ENCODE results near the gene SYPL1. TPM values are rescaled to one million over a fixed set of nuclear protein-coding genes. Genes with fewer than 3 reads are reported as not detected.

The SYPL1 gene
- polyA plus RNA-seq, 1 of the 3 experiments (the other 2 are of a cell fraction), result 72.4 TPM

- Histone ChIP-seq H3F3A (replicated peaks; ENCODE audit: insufficient read depth) (no peaks in the 10 kb centered on the region), H3K4me2 (no peak overlapping the region), H3K9me2 (no peaks in the 10 kb centered on the region), H3K4me1 (ENCODE audit: control insufficient read depth in 1 of 2, insufficient read depth in 2 of 2, low read depth in 1 of 2, low read length in 1 of 2) (peaks cover 4 to 43% of the 10 kb centered on the region in 2 experiments; a peak in 2 of 4 replicates), H3K9ac (no peak overlapping the region), H3K27me3 (ENCODE audit: insufficient read depth) (no peaks in the 10 kb centered on the region), H3K4me3 (ENCODE audit: low read depth in 2 of 2, low read length in 1 of 2) (no peak overlapping the region), H2AFZ (ENCODE audit: low read depth) (no peak overlapping the region), H3K36me3 (replicated peaks in 1 of 2; ENCODE audit: control insufficient read depth in 1 of 2, insufficient read depth in 2 of 2, low read length in 1 of 2) (no peaks in the 10 kb centered on the region), H3K9me3 (no peaks in the 10 kb centered on the region), H3K27ac (ENCODE audit: low read depth in 2 of 2, low read length in 1 of 2) (peak overlapping the region in 1 of 2 experiments; percentile 96; a peak in 2 of 4 replicates), H4K20me1 (ENCODE audit: insufficient read depth) (no peaks in the 10 kb centered on the region), H3K79me2 (ENCODE audit: insufficient read depth) (no peaks in the 10 kb centered on the region)
- CTCF ChIA-PET, result interaction anchor here (0.8 to 14.1 kb wide), 13 partner anchors 8 to 407 kb away, joined by 3 to 593 read pairs (median 14); partner anchors contain the start of gene SYPL1
- POLR2A ChIA-PET, result interaction anchor here (1.0 to 2.1 kb wide), 6 partner anchors 13 to 510 kb away, joined by 4 to 26 read pairs (median 8); partner anchors contain the start of gene SYPL1
- DNase-seq, result peak; percentile 86
- WGBS (ENCODE audit: low lambda C conversion rate), result 87% methylated on average over 3 of the region's 3 CpGs
- TF ChIP-seq RCOR1 (IDR thresholded peaks at IDR 0.05; ENCODE audit: low read length), result peak; percentile 90
- TF ChIP-seq NRF1 (IDR thresholded peaks at IDR 0.05; ENCODE audit: low read depth, low read length), result no peak
- peak; percentile 97 for TF ChIP-seq FOXJ3 (CRISPR knock-in tag; IDR thresholded peaks at IDR 0.05)
- TF ChIP-seq EZH2phosphoT487 (IDR thresholded peaks at IDR 0.05; ENCODE audit: borderline replicate concordance, low read depth), result no peak
- peak; percentile 41; the same call in 1 of the 2 replicates for TF ChIP-seq TCF12 (IDR thresholded peaks at IDR 0.05)
- TF ChIP-seq GATA2 (CRISPR knock-in tag; IDR thresholded peaks at IDR 0.05), result peak; percentile 100
- TF ChIP-seq RXRA (IDR thresholded peaks at IDR 0.05; ENCODE audit: borderline replicate concordance, low read depth), result no peak
- TF ChIP-seq, protein P1, sequence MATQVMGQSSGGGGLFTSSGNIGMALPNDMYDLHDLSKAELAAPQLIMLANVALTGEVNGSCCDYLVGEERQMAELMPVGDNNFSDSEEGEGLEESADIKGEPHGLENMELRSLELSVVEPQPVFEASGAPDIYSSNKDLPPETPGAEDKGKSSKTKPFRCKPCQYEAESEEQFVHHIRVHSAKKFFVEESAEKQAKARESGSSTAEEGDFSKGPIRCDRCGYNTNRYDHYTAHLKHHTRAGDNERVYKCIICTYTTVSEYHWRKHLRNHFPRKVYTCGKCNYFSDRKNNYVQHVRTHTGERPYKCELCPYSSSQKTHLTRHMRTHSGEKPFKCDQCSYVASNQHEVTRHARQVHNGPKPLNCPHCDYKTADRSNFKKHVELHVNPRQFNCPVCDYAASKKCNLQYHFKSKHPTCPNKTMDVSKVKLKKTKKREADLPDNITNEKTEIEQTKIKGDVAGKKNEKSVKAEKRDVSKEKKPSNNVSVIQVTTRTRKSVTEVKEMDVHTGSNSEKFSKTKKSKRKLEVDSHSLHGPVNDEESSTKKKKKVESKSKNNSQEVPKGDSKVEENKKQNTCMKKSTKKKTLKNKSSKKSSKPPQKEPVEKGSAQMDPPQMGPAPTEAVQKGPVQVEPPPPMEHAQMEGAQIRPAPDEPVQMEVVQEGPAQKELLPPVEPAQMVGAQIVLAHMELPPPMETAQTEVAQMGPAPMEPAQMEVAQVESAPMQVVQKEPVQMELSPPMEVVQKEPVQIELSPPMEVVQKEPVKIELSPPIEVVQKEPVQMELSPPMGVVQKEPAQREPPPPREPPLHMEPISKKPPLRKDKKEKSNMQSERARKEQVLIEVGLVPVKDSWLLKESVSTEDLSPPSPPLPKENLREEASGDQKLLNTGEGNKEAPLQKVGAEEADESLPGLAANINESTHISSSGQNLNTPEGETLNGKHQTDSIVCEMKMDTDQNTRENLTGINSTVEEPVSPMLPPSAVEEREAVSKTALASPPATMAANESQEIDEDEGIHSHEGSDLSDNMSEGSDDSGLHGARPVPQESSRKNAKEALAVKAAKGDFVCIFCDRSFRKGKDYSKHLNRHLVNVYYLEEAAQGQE (IDR thresholded peaks at IDR 0.05; ENCODE audit: low read depth, low read length), result no peak
- no peak for TF ChIP-seq TEAD4 (IDR thresholded peaks at IDR 0.05; ENCODE audit: borderline replicate concordance, insufficient read depth)
- no peak for TF ChIP-seq YY1 (IDR thresholded peaks at IDR 0.05; ENCODE audit: low read depth)
- peak; percentile 84 for TF ChIP-seq CHD2 (IDR thresholded peaks at IDR 0.05; ENCODE audit: low read length, partially characterized antibody)
- no peak for TF ChIP-seq RFX5 (IDR thresholded peaks at IDR 0.05; ENCODE audit: low read length)
- no peak for TF ChIP-seq GABPA (IDR thresholded peaks at IDR 0.05; ENCODE audit: low read depth)
- peak in 1 of 2 experiments; percentile 96; a peak in 2 of 4 replicates for TF ChIP-seq EP300 (IDR thresholded peaks at IDR 0.05; ENCODE audit: borderline replicate concordance in 1 of 2, low read depth in 1 of 2, low read length in 1 of 2)
- TF ChIP-seq, protein P2, sequence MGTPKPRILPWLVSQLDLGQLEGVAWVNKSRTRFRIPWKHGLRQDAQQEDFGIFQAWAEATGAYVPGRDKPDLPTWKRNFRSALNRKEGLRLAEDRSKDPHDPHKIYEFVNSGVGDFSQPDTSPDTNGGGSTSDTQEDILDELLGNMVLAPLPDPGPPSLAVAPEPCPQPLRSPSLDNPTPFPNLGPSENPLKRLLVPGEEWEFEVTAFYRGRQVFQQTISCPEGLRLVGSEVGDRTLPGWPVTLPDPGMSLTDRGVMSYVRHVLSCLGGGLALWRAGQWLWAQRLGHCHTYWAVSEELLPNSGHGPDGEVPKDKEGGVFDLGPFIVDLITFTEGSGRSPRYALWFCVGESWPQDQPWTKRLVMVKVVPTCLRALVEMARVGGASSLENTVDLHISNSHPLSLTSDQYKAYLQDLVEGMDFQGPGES (IDR thresholded peaks at IDR 0.05; ENCODE audit: low read depth, low read length), result no peak
- no peak for TF ChIP-seq MAX (IDR thresholded peaks at IDR 0.05; ENCODE audit: low read depth)
- TF ChIP-seq MXI1 (IDR thresholded peaks at IDR 0.05; ENCODE audit: low read depth, low read length), result peak; percentile 66; the same call in 1 of the 2 replicates
These were observed 53.2 kb downstream of the SYPL1 start for GRCh38 chr7:106058928-106059324.

Measured in SK-N-SH (cell line).